ENCODE results near the gene SPATA13.

The SPATA13 gene

GRCh38 chr13:24124789-24125476, 35.6 kb upstream of the SPATA13 start:
- H3K27me3 ChIP-seq (ENCODE audit: insufficient read depth, low read depth) = no peaks in the 10 kb centered on the region
- no peak overlapping the region for H3K9ac ChIP-seq
- H3K4me2 ChIP-seq = no peak overlapping the region
- no peak overlapping the region for H3K27ac ChIP-seq
- no peaks in the 10 kb centered on the region for H3K79me2 ChIP-seq (ENCODE audit: insufficient read depth, low read depth)
- no peaks in the 10 kb centered on the region for H4K20me1 ChIP-seq (ENCODE audit: insufficient read depth)
- H3K4me1 ChIP-seq (ENCODE audit: low read depth, poor library complexity, severe bottlenecking) = no peaks in the 10 kb centered on the region
- H3K36me3 ChIP-seq (ENCODE audit: insufficient read depth) = no peaks in the 10 kb centered on the region
- no peak overlapping the region for H3K4me3 ChIP-seq (IDR thresholded peaks at IDR 0.05; ENCODE audit: insufficient read depth, low read depth, low read length)
- H2AFZ ChIP-seq (ENCODE audit: low read depth) = no peak overlapping the region
- no peak for TF ChIP-seq CTCF (conservative IDR thresholded peaks at IDR 0.05; ENCODE audit: low read depth, low read length)

- Histone ChIP-seq H3K27ac (no peak overlapping the region), H3K27me3 (ENCODE audit: insufficient read depth, low read depth) (no peaks in the 10 kb centered on the region), H2AFZ (ENCODE audit: low read depth) (no peak overlapping the region), H3K79me2 (ENCODE audit: insufficient read depth, low read depth) (no peaks in the 10 kb centered on the region), H4K20me1 (ENCODE audit: insufficient read depth) (no peaks in the 10 kb centered on the region), H3K9ac (no peak overlapping the region), H3K4me3 (IDR thresholded peaks at IDR 0.05; ENCODE audit: insufficient read depth, low read depth, low read length) (no peak overlapping the region), H3K4me2 (no peak overlapping the region), H3K4me1 (ENCODE audit: low read depth, poor library complexity, severe bottlenecking) (no peaks in the 10 kb centered on the region), H3K36me3 (ENCODE audit: insufficient read depth) (no peaks in the 10 kb centered on the region)
- no peak for TF ChIP-seq CTCF (conservative IDR thresholded peaks at IDR 0.05; ENCODE audit: low read depth, low read length)
Observed at GRCh38 chr13:24127116-24127631, 33.3 kb upstream of the SPATA13 start.

GRCh38 chr13:24128112-24128511, 32.4 kb upstream of the SPATA13 start:
- H3K27me3 ChIP-seq (ENCODE audit: insufficient read depth, low read depth) = no peaks in the 10 kb centered on the region
- no peak for TF ChIP-seq CTCF (conservative IDR thresholded peaks at IDR 0.05; ENCODE audit: low read depth, low read length)
- H3K27ac ChIP-seq = no peak overlapping the region
- no peaks in the 10 kb centered on the region for H4K20me1 ChIP-seq (ENCODE audit: insufficient read depth)
- no peak overlapping the region for H3K9ac ChIP-seq
- no peak overlapping the region for H3K4me3 ChIP-seq (IDR thresholded peaks at IDR 0.05; ENCODE audit: insufficient read depth, low read depth, low read length)
- no peaks in the 10 kb centered on the region for H3K79me2 ChIP-seq (ENCODE audit: insufficient read depth, low read depth)
- H2AFZ ChIP-seq (ENCODE audit: low read depth) = no peak overlapping the region
- H3K4me1 ChIP-seq (ENCODE audit: low read depth, poor library complexity, severe bottlenecking) = no peaks in the 10 kb centered on the region
- no peaks in the 10 kb centered on the region for H3K36me3 ChIP-seq (ENCODE audit: insufficient read depth)
- H3K4me2 ChIP-seq = no peak overlapping the region

- H3K4me2 ChIP-seq = no peak overlapping the region
- no peak overlapping the region for H3K9ac ChIP-seq
- no peaks in the 10 kb centered on the region for H3K36me3 ChIP-seq (ENCODE audit: insufficient read depth)
- no peak overlapping the region for H2AFZ ChIP-seq (ENCODE audit: low read depth)
- H3K79me2 ChIP-seq (ENCODE audit: insufficient read depth, low read depth) = no peaks in the 10 kb centered on the region
- H3K4me1 ChIP-seq (ENCODE audit: low read depth, poor library complexity, severe bottlenecking) = no peaks in the 10 kb centered on the region
- no peaks in the 10 kb centered on the region for H4K20me1 ChIP-seq (ENCODE audit: insufficient read depth)
- no peak overlapping the region for H3K4me3 ChIP-seq (IDR thresholded peaks at IDR 0.05; ENCODE audit: insufficient read depth, low read depth, low read length)
- no peak overlapping the region for H3K27ac ChIP-seq
- TF ChIP-seq CTCF (conservative IDR thresholded peaks at IDR 0.05; ENCODE audit: low read depth, low read length) = no peak
- H3K27me3 ChIP-seq (ENCODE audit: insufficient read depth, low read depth) = no peaks in the 10 kb centered on the region
Observed at GRCh38 chr13:24128962-24129361, 31.6 kb upstream of the SPATA13 start.

Data from KMS-11 (cell line).